OCI-LY1 (cell line): Measurements from ENCODE around the gene ZCCHC14.
"Not testable (repeated sequence)": the region's sequence is repeated elsewhere in the genome, so short reads cannot be mapped to it uniquely, and the experiment has no call there.

Experiments used
- H2AFZ ChIP-seq: fragments of 200-600 bp; sonication (generic), shearing (Covaris generic); 2 replicates; pipeline ENCODE4 v1.6.0; 2014; ENCODE audit warnings: antibody characterized with exemption, mild to moderate bottlenecking, low read length
- H3F3A ChIP-seq: fragments of 200-600 bp; sonication (generic), shearing (Covaris generic); 2 replicates; pipeline ENCODE4 v1.6.0; 2014; ENCODE audit warnings: mild to moderate bottlenecking, antibody characterized with exemption, low read length, moderate library complexity; ENCODE audit not compliant: insufficient read depth
- H3K27ac ChIP-seq: fragments of 200-600 bp; sonication (generic); 2 replicates; pipeline ENCODE4 v1.5.1; 2014; ENCODE audit warnings: low read length, mixed run types, mild to moderate bottlenecking, low read depth; ENCODE audit not compliant: poor library complexity, severe bottlenecking
- H3K27me3 ChIP-seq: fragments of 200-600 bp; sonication (generic); 2 replicates; pipeline ENCODE4 v1.6.0; 2014; ENCODE audit warnings: antibody characterized with exemption, mild to moderate bottlenecking, low read length, moderate library complexity; ENCODE audit not compliant: insufficient read depth
- H3K36me3 ChIP-seq: fragments of 200-600 bp; sonication (generic); 2 replicates; pipeline ENCODE4 v1.6.1; 2014; ENCODE audit warnings: mild to moderate bottlenecking, antibody characterized with exemption, low read length, moderate library complexity, mixed read lengths; ENCODE audit not compliant: insufficient read depth
- H3K4me1 ChIP-seq: fragments of 200-600 bp; sonication (generic); 2 replicates; pipeline ENCODE4 v1.5.1; 2014; ENCODE audit warnings: mild to moderate bottlenecking, low read length, moderate library complexity; ENCODE audit not compliant: insufficient read depth, severe bottlenecking
- H3K4me2 ChIP-seq: fragments of 200-600 bp; sonication (generic), shearing (Covaris generic); 2 replicates; pipeline ENCODE4 v1.6.1; 2014; ENCODE audit warnings: low read length
- H3K4me3 ChIP-seq: fragments of 200-600 bp; sonication (generic); 2 replicates; pipeline ENCODE4 v1.5.1; 2014; ENCODE audit warnings: low read length, low read depth, mild to moderate bottlenecking, mixed read lengths; ENCODE audit not compliant: poor library complexity, severe bottlenecking
- H3K79me2 ChIP-seq: fragments of 200-600 bp; shearing (Covaris generic); 2 replicates; pipeline ENCODE4 v1.6.1; 2016; ENCODE audit warnings: mixed run types, low read length, mixed read lengths; ENCODE audit not compliant: insufficient read depth
- H3K9ac ChIP-seq: fragments of 200-600 bp; sonication (generic), shearing (Covaris generic); 2 replicates; pipeline ENCODE4 v1.6.1; 2014; ENCODE audit warnings: mild to moderate bottlenecking, low read length, mixed read lengths
- H3K9me2 ChIP-seq: fragments of 200-600 bp; sonication (generic), shearing (Covaris generic); 2 replicates; pipeline ENCODE4 v1.6.1; 2014; ENCODE audit warnings: low read depth, mild to moderate bottlenecking, low read length, mixed read lengths
- H3K9me3 ChIP-seq: fragments of 200-600 bp; shearing (Covaris generic); 2 replicates; pipeline ENCODE4 v1.6.1; 2014; ENCODE audit warnings: low read length, mixed read lengths
- H4K20me1 ChIP-seq: fragments of 200-600 bp; sonication (generic), shearing (Covaris generic); 2 replicates; pipeline ENCODE4 v1.6.0; 2016; ENCODE audit warnings: mild to moderate bottlenecking, low read length; ENCODE audit not compliant: insufficient read depth
- EZH2 ChIP-seq: fragments of 200-600 bp; sonication (generic), shearing (Covaris generic); IDR thresholded peaks from 2 replicates; pipeline ENCODE4 v1.8.0; 2017; ENCODE audit warnings: borderline replicate concordance, mixed run types, mild to moderate bottlenecking, antibody characterized with exemption, low read length, moderate library complexity, mixed read lengths
- TF ChIP-seq, protein P1 (sequence below): fragments of 200-600 bp; sonication (generic), shearing (Covaris generic); IDR thresholded peaks from 2 replicates; pipeline ENCODE4 v1.5.1; 2017; ENCODE audit warnings: mild to moderate bottlenecking, antibody characterized with exemption, low read length, moderate library complexity, mixed read lengths

Gene ZCCHC14

DNA sequence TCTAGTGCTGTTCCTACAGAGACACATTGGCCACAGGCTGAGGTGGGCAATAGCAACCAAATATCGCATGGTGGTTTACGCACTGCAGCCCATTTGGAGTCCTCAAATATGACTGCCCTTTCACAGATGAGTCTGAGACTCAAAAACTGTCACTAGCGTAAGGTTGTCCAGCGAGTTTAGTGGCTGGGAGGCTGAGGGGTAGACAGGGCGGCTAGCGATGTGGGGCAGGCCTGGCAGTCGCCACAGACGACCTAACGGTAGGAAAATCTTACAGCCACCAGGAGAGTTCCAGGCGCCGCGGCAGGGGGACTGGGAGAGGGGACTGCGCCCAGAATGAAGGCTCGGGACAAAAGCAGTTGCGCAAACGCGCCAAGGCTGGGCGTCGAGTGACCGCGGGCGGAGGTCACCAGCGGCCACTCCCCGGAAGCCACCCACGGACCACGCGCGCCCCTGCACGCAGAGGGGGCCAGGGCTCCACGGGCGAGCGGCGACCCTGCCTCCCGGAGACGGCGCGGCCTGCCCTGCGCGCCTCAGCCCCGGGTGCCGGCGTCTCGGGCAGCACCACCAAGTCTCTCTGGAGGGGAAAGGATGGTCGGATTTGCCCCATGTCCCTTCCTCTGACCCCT lies 101.4 kb downstream of the ZCCHC14 start:
- Histone ChIP-seq H2AFZ (no peak overlapping the region), H3K4me3 (peak overlapping the region; percentile 87), H3K36me3 (peaks cover 4% of the 10 kb centered on the region; the same call in 1 of the 2 replicates), H3K4me2 (peak overlapping the region; percentile 93), H3F3A (no peaks in the 10 kb centered on the region), H3K9ac (peak overlapping the region; percentile 73), H3K27me3 (no peaks in the 10 kb centered on the region), H3K79me2 (peaks cover 31% of the 10 kb centered on the region), H3K9me2 (no peaks in the 10 kb centered on the region), H3K27ac (peak overlapping the region; percentile 71), H4K20me1 (no peaks in the 10 kb centered on the region), H3K9me3 (no peaks in the 10 kb centered on the region), H3K4me1 (peaks cover 52% of the 10 kb centered on the region)
- no peak for TF ChIP-seq EZH2
- TF ChIP-seq, protein P1, sequence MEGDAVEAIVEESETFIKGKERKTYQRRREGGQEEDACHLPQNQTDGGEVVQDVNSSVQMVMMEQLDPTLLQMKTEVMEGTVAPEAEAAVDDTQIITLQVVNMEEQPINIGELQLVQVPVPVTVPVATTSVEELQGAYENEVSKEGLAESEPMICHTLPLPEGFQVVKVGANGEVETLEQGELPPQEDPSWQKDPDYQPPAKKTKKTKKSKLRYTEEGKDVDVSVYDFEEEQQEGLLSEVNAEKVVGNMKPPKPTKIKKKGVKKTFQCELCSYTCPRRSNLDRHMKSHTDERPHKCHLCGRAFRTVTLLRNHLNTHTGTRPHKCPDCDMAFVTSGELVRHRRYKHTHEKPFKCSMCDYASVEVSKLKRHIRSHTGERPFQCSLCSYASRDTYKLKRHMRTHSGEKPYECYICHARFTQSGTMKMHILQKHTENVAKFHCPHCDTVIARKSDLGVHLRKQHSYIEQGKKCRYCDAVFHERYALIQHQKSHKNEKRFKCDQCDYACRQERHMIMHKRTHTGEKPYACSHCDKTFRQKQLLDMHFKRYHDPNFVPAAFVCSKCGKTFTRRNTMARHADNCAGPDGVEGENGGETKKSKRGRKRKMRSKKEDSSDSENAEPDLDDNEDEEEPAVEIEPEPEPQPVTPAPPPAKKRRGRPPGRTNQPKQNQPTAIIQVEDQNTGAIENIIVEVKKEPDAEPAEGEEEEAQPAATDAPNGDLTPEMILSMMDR = no peak

DNA sequence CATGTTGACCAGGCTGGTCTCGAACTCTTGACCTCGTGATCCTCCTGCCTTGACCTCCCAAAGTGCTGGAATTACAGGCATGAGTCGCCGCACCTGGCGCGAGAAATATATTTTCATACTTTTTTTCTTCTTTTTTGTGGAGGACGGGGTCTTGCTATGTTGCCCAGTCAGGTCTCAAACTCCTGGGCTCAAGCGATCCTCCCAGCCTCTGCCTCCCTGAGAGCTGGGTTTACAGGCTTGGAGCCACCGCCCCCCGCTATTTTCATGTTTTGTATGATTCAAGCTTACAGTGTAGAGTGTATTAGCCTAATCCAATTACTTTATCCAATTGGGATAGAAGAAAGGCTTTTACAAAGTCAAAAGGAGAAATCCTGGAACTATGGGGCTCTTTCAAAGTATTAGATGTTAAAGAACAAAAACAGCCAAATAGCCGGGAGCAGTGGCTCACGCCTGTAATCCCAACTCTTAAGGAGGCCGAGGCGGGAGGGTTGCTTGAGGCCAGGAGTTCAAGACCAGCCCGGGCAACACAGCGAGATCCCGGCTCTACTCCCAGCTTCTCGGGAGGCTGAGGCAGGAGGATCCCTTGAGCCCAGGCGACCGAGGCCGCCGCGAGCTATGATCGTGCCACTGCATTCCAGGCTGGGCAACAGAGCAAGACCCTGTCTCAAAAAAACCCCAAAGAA lies 102.0 kb downstream of the ZCCHC14 start:
- TF ChIP-seq EZH2 = no peak
- no peaks in the 10 kb centered on the region for H3K9me3 ChIP-seq
- peak overlapping the region; percentile 87 for H3K4me3 ChIP-seq
- no peaks in the 10 kb centered on the region for H3K27me3 ChIP-seq
- H3K9me2 ChIP-seq = no peaks in the 10 kb centered on the region
- H4K20me1 ChIP-seq = no peaks in the 10 kb centered on the region
- H3K4me1 ChIP-seq = peaks cover 52% of the 10 kb centered on the region
- H3K27ac ChIP-seq = peak overlapping the region; percentile 71
- no peaks in the 10 kb centered on the region for H3F3A ChIP-seq
- peaks cover 29% of the 10 kb centered on the region for H3K79me2 ChIP-seq
- peak overlapping the region; percentile 73 for H3K9ac ChIP-seq
- peaks cover 4% of the 10 kb centered on the region; the same call in 1 of the 2 replicates for H3K36me3 ChIP-seq
- no peak overlapping the region for H2AFZ ChIP-seq
- peak overlapping the region; percentile 93 for H3K4me2 ChIP-seq

DNA sequence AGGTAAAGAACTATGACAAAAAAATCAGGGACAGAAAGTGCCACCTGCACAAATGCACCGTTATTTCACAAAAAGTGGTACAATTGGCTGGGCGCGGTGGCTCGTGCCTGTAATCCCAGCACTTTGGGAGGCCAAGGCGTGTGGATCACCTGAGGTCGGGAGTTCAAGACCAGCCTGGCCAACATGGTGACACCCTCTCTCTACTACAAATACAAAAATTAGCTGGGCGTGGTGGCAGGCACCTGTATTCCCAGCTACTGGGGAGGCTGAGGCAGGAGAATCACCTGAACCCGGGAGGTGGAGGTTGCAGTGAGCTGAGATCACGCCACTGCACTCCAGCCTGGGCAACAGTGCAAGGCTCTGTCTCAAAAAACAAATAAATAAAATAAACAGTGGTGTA lies 102.9 kb downstream of the ZCCHC14 start:
- H4K20me1 ChIP-seq, H3K9ac ChIP-seq, H3K9me2 ChIP-seq, H3K4me2 ChIP-seq, H3K9me3 ChIP-seq, H3F3A ChIP-seq, H3K27me3 ChIP-seq, H3K4me3 ChIP-seq, H3K36me3 ChIP-seq, H2AFZ ChIP-seq: not testable (repeated sequence)
- Histone ChIP-seq H3K27ac (peak overlapping the region; percentile 97), H3K4me1 (peaks cover 52% of the 10 kb centered on the region), H3K79me2 (peaks cover 21% of the 10 kb centered on the region)

DNA sequence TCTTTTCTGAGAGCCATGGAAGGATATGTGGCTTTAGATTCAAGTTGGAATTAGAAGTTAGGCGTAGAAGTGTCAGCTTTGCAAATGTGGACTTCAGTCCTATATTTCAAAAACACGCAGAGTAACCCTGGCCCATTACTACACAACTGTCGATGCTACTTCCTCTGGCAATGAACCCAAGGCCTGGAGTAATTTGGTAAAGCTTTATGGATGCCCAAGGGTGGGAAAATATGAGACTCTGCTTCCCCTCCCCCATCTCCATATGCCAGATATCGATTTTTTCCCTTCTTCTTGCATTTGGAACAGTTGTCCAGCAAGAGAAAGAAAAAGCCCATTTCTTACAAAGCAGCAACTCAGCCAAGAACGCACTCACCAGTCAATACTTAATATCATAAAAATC lies 103.6 kb downstream of the ZCCHC14 start:
- no peak overlapping the region for H3K9ac ChIP-seq
- no peaks in the 10 kb centered on the region for H3K27me3 ChIP-seq
- peaks cover 15% of the 10 kb centered on the region for H3K79me2 ChIP-seq
- H3K4me3 ChIP-seq = no peak overlapping the region
- H3K4me2 ChIP-seq = no peak overlapping the region
- H3K27ac ChIP-seq = peak overlapping the region; percentile 97
- no peaks in the 10 kb centered on the region for H3K9me3 ChIP-seq
- H3K4me1 ChIP-seq = peaks cover 52% of the 10 kb centered on the region
- no peaks in the 10 kb centered on the region for H4K20me1 ChIP-seq
- H3K36me3 ChIP-seq = no peaks in the 10 kb centered on the region
- no peak overlapping the region for H2AFZ ChIP-seq
- H3K9me2 ChIP-seq = no peaks in the 10 kb centered on the region
- TF ChIP-seq EZH2 = no peak
- TF ChIP-seq, protein P1 = no peak
- H3F3A ChIP-seq = no peaks in the 10 kb centered on the region
